H1 (cell line): Measurements from ENCODE around the gene TRIM67.

Source experiments
- EZH2 ChIP-seq: fragments of 200-600 bp; sonication (generic); IDR thresholded peaks from 2 replicates; pipeline ENCODE4 v1.7.1; 2012; ENCODE audit warnings: low read depth, mild to moderate bottlenecking, moderate library complexity, low read length, inconsistent platforms; ENCODE audit not compliant: severe bottlenecking
- HDAC6 ChIP-seq: IDR thresholded peaks from one replicate; pipeline ENCODE4 v1.7.1; 2012; ENCODE audit warnings: low read depth, mild to moderate bottlenecking, inconsistent platforms, low read length, moderate library complexity
- KDM1A ChIP-seq: fragments of 200-600, 300-600 bp; sonication (generic); IDR thresholded peaks from 2 replicates; pipeline ENCODE4 v1.7.1; 2016; ENCODE audit warnings: mild to moderate bottlenecking, low read length, borderline replicate concordance
- MAX ChIP-seq: IDR thresholded peaks from 2 replicates; pipeline ENCODE4 v1.6.1; 2012; ENCODE audit warnings: inconsistent platforms
- PHF8 ChIP-seq: fragments of 200-600 bp; sonication (generic); conservative IDR thresholded peaks from 2 replicates; pipeline ENCODE4 v1.7.1; 2012; ENCODE audit warnings: low read depth, mild to moderate bottlenecking, inconsistent platforms, low read length, moderate library complexity
- POLR2AphosphoS5 ChIP-seq: IDR thresholded peaks from 2 replicates; pipeline ENCODE4 v1.6.1; 2011; ENCODE audit warnings: low read depth, low read length
- RBBP5 ChIP-seq: IDR thresholded peaks from 2 replicates; pipeline ENCODE4 v1.7.1; 2012; ENCODE audit warnings: low read depth, mild to moderate bottlenecking, inconsistent platforms, low read length, moderate library complexity, borderline replicate concordance
- RXRA ChIP-seq: IDR thresholded peaks from 2 replicates; pipeline ENCODE4 v1.6.1; 2011; ENCODE audit warnings: low read depth, mild to moderate bottlenecking, low read length, moderate library complexity; ENCODE audit not compliant: insufficient read depth
- SRF ChIP-seq: IDR thresholded peaks from 2 replicates; pipeline ENCODE4 v1.6.1; 2011; ENCODE audit warnings: mild to moderate bottlenecking, low read depth, low read length, moderate library complexity
- TF ChIP-seq, protein P1 (sequence below), 3 experiments: IDR thresholded peaks; 1 replicate in 2 of 3; 2 replicates in 1 of 3; pipeline versions ENCODE4 v1.5.1 to v1.6.1; 2011; ENCODE audit warnings: low read length in 3 of 3, mild to moderate bottlenecking in 3 of 3, inconsistent platforms in 2 of 3, low read depth in 1 of 3, moderate library complexity in 1 of 3; ENCODE audit not compliant: insufficient read depth in 1 of 3; ENCODE audit errors: control extremely low read depth in 1 of 3
- TF ChIP-seq, protein P2 (sequence below): fragments of 300-600 bp; sonication (generic); IDR thresholded peaks from 2 replicates; pipeline ENCODE4 v1.7.1; 2012; ENCODE audit warnings: low read length, moderate library complexity, mild to moderate bottlenecking, inconsistent platforms; ENCODE audit not compliant: insufficient replicate concordance

DNA sequence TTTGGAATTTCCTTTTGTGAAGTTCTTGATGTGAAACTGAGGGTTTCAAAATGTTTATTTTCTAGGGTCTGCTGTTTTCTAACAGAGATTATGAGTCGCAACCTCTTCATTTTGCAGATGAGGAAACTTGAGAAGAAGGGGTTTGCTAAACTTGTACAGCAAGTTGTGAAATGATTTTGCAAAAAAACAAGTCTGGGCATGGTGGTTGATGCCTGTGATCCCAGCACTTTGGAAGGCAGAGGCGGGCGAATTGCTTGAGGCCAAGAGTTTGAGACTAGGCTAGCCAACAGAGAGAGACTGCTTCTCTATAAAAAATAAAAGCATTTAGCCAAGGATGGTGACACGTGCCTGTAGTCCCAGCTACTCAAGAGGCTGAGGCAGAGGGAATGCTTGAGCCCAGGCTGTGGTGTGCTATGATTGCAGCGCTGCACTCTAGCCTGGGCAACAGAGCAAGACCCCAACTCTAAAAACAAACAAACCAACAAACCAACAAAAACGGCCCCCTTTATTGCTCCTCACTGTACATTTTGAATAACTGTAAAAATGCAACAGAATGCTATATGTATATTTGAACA, 9.9 kb downstream of the TRIM67 start:
- TF ChIP-seq EZH2 (no peak), KDM1A (no peak), MAX (no peak), HDAC6 (no peak), RBBP5 (no peak), SRF (no peak), PHF8 (no peak), POLR2AphosphoS5 (no peak), RXRA (no peak)
- TF ChIP-seq, protein P1, sequence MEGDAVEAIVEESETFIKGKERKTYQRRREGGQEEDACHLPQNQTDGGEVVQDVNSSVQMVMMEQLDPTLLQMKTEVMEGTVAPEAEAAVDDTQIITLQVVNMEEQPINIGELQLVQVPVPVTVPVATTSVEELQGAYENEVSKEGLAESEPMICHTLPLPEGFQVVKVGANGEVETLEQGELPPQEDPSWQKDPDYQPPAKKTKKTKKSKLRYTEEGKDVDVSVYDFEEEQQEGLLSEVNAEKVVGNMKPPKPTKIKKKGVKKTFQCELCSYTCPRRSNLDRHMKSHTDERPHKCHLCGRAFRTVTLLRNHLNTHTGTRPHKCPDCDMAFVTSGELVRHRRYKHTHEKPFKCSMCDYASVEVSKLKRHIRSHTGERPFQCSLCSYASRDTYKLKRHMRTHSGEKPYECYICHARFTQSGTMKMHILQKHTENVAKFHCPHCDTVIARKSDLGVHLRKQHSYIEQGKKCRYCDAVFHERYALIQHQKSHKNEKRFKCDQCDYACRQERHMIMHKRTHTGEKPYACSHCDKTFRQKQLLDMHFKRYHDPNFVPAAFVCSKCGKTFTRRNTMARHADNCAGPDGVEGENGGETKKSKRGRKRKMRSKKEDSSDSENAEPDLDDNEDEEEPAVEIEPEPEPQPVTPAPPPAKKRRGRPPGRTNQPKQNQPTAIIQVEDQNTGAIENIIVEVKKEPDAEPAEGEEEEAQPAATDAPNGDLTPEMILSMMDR (IDR thresholded peaks at IDR 0.05; ENCODE audit: control extremely low read depth in 1 of 3, insufficient read depth in 1 of 3, low read depth in 1 of 3, low read length in 3 of 3), result no peak
- TF ChIP-seq, protein P2, sequence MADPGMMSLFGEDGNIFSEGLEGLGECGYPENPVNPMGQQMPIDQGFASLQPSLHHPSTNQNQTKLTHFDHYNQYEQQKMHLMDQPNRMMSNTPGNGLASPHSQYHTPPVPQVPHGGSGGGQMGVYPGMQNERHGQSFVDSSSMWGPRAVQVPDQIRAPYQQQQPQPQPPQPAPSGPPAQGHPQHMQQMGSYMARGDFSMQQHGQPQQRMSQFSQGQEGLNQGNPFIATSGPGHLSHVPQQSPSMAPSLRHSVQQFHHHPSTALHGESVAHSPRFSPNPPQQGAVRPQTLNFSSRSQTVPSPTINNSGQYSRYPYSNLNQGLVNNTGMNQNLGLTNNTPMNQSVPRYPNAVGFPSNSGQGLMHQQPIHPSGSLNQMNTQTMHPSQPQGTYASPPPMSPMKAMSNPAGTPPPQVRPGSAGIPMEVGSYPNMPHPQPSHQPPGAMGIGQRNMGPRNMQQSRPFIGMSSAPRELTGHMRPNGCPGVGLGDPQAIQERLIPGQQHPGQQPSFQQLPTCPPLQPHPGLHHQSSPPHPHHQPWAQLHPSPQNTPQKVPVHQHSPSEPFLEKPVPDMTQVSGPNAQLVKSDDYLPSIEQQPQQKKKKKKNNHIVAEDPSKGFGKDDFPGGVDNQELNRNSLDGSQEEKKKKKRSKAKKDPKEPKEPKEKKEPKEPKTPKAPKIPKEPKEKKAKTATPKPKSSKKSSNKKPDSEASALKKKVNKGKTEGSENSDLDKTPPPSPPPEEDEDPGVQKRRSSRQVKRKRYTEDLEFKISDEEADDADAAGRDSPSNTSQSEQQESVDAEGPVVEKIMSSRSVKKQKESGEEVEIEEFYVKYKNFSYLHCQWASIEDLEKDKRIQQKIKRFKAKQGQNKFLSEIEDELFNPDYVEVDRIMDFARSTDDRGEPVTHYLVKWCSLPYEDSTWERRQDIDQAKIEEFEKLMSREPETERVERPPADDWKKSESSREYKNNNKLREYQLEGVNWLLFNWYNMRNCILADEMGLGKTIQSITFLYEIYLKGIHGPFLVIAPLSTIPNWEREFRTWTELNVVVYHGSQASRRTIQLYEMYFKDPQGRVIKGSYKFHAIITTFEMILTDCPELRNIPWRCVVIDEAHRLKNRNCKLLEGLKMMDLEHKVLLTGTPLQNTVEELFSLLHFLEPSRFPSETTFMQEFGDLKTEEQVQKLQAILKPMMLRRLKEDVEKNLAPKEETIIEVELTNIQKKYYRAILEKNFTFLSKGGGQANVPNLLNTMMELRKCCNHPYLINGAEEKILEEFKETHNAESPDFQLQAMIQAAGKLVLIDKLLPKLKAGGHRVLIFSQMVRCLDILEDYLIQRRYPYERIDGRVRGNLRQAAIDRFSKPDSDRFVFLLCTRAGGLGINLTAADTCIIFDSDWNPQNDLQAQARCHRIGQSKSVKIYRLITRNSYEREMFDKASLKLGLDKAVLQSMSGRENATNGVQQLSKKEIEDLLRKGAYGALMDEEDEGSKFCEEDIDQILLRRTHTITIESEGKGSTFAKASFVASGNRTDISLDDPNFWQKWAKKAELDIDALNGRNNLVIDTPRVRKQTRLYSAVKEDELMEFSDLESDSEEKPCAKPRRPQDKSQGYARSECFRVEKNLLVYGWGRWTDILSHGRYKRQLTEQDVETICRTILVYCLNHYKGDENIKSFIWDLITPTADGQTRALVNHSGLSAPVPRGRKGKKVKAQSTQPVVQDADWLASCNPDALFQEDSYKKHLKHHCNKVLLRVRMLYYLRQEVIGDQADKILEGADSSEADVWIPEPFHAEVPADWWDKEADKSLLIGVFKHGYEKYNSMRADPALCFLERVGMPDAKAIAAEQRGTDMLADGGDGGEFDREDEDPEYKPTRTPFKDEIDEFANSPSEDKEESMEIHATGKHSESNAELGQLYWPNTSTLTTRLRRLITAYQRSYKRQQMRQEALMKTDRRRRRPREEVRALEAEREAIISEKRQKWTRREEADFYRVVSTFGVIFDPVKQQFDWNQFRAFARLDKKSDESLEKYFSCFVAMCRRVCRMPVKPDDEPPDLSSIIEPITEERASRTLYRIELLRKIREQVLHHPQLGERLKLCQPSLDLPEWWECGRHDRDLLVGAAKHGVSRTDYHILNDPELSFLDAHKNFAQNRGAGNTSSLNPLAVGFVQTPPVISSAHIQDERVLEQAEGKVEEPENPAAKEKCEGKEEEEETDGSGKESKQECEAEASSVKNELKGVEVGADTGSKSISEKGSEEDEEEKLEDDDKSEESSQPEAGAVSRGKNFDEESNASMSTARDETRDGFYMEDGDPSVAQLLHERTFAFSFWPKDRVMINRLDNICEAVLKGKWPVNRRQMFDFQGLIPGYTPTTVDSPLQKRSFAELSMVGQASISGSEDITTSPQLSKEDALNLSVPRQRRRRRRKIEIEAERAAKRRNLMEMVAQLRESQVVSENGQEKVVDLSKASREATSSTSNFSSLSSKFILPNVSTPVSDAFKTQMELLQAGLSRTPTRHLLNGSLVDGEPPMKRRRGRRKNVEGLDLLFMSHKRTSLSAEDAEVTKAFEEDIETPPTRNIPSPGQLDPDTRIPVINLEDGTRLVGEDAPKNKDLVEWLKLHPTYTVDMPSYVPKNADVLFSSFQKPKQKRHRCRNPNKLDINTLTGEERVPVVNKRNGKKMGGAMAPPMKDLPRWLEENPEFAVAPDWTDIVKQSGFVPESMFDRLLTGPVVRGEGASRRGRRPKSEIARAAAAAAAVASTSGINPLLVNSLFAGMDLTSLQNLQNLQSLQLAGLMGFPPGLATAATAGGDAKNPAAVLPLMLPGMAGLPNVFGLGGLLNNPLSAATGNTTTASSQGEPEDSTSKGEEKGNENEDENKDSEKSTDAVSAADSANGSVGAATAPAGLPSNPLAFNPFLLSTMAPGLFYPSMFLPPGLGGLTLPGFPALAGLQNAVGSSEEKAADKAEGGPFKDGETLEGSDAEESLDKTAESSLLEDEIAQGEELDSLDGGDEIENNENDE, result no peak
